Measurements from ENCODE around the gene AFDN. TPM values are rescaled to one million over a fixed set of nuclear protein-coding genes. Genes with fewer than 3 reads are reported as not detected.

The AFDN gene
- total RNA-seq, 1 experiment from 2014 or later = 226 TPM

DNA sequence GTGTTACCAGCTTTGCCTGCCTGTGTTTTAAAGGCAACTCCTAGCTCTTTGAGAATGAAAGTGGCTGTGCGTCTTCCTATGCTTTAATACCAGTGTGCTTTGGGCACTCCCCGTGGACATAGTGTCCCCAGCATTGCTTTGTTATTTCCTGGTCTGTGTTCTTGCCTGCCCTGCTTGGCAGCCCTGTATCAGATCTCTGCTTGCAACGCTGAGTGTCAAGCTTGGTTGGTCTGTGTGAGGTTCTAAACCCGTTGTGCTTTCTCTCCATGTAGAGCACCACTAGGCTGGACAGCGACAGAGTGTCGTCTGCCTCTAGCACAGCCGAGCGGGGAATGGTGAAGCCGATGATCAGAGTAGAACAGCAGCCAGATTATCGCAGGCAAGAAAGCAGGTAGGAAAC lies 80.2 kb downstream of the AFDN start:
- DNase-seq = no peak
- intact Hi-C loops (cut with micrococcal nuclease; ENCODE audit: unreplicated experiment) = loop anchor here (1.0 to 5.0 kb wide), 2 partner anchors 10 to 225 kb away; no protein-coding TSS in a partner anchor
- Mint-ChIP-seq H3K4me1 (ENCODE audit: low read depth, unreplicated experiment) (peaks cover 25% of the 10 kb centered on the region), H3K36me3 (ENCODE audit: insufficient read depth, unreplicated experiment) (peaks cover 44% of the 10 kb centered on the region), H3K27me3 (ENCODE audit: unreplicated experiment) (no peaks in the 10 kb centered on the region), H3K9me3 (ENCODE audit: low read depth, unreplicated experiment) (no peaks in the 10 kb centered on the region), H3K27ac (ENCODE audit: unreplicated experiment) (no peak overlapping the region), H3K4me3 (ENCODE audit: low read depth, unreplicated experiment) (no peak overlapping the region)
- CTCF ChIA-PET = no interaction called here
- no TSS peak for BruUV-seq (replicated peaks)
- TF ChIP-seq, protein P1, sequence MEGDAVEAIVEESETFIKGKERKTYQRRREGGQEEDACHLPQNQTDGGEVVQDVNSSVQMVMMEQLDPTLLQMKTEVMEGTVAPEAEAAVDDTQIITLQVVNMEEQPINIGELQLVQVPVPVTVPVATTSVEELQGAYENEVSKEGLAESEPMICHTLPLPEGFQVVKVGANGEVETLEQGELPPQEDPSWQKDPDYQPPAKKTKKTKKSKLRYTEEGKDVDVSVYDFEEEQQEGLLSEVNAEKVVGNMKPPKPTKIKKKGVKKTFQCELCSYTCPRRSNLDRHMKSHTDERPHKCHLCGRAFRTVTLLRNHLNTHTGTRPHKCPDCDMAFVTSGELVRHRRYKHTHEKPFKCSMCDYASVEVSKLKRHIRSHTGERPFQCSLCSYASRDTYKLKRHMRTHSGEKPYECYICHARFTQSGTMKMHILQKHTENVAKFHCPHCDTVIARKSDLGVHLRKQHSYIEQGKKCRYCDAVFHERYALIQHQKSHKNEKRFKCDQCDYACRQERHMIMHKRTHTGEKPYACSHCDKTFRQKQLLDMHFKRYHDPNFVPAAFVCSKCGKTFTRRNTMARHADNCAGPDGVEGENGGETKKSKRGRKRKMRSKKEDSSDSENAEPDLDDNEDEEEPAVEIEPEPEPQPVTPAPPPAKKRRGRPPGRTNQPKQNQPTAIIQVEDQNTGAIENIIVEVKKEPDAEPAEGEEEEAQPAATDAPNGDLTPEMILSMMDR (IDR thresholded peaks at IDR 0.05; ENCODE audit: unreplicated experiment) = no peak

DNA sequence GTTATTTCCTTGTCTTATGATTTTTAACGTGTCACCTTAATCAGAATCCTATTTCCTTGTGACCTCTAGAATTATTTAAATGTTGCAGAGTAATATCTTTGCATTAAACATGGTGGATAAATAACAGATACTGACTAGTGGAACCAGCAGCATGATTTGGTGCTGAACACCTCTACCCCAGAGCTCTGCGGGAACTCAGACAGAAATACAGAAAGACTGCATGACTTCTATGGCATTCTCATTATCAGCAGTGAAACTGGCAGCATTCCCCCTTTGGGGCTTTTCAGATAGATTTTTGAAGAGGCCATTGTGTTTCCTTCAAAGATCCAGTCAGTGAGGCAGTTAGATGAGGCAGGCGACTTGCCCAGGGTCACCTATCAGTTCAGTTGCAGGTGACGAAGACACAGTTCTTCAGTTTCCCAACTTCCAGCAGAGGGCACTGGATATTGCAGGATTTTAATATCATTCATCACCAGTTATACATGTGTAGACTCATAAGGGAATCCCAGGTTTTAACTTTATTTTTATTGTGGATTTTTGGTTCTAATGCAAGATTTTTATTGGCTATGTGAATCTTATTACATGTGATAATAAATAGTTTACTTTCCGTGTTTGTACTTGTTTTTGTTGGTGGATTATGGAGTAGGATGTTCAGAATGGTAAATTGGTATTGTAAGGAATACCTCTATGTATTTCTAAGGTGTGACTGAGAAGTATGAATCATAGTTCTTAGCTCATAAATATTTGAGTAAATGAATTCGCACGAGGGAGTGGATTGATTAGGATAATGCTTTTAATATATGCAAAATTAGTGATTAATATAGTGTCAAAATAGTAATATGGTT lies 81.3 kb downstream of the AFDN start:
- intact Hi-C loops (cut with micrococcal nuclease; ENCODE audit: unreplicated experiment) = loop anchor here (1.0 to 5.0 kb wide), 3 partner anchors 9 to 224 kb away; no protein-coding TSS in a partner anchor
- CTCF ChIA-PET = interaction anchor here (0.6 to 1.6 kb wide), 3 partner anchors 66 to 225 kb away, joined by 3 to 4 read pairs (median 3); no protein-coding TSS in a partner anchor
- H3K27ac Mint-ChIP-seq (ENCODE audit: unreplicated experiment) = peak overlapping the region; percentile 62
- peaks cover 47% of the 10 kb centered on the region for H3K36me3 Mint-ChIP-seq (ENCODE audit: insufficient read depth, unreplicated experiment)
- H3K9me3 Mint-ChIP-seq (ENCODE audit: low read depth, unreplicated experiment) = no peaks in the 10 kb centered on the region
- peak; percentile 38 for DNase-seq
- no TSS peak for BruUV-seq (replicated peaks)
- H3K4me3 Mint-ChIP-seq (ENCODE audit: low read depth, unreplicated experiment) = no peak overlapping the region
- TF ChIP-seq, protein P1 (IDR thresholded peaks at IDR 0.05; ENCODE audit: unreplicated experiment) = peak; percentile 13
- peaks cover 25% of the 10 kb centered on the region for H3K4me1 Mint-ChIP-seq (ENCODE audit: low read depth, unreplicated experiment)
- no peaks in the 10 kb centered on the region for H3K27me3 Mint-ChIP-seq (ENCODE audit: unreplicated experiment)

DNA sequence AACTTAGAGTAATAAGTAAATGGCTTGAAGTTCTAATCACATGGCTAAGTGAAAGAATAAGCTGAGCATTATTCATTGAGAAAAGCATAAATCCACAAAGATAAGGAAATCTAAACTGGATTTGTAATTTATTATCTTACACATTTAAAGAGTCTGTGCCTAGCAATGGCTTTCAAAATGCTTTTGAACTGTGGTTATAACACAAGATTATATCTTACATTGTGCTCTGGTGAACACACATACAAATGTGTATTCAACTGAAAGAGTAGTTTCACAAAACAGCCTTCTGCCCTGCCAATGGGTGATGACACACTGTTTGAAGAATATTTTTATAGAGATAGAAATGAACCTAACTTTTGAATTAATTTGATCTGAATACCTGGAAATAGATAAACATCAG lies 83.3 kb downstream of the AFDN start:
- BruUV-seq (replicated peaks) = no TSS peak
- H3K27me3 Mint-ChIP-seq (ENCODE audit: unreplicated experiment) = no peaks in the 10 kb centered on the region

DNA sequence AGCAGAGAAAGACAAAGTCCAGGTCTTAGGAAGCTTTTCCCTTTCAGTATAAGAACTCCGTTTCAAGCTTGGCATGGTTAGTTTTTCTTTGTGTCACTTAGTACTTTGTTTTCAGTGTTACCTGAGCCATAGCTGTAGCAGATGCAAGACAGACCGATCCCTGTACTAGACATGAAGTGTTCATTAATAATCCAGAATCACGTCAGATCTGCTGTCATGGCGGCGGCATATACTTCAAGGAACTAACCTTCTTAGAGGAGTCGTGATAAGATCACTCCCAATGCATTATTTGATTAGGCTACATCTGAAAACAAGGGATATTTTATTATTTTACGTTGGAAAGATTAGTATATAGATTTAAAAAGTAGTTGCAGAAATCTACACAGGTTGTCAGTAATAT lies 83.9 kb downstream of the AFDN start:
- intact Hi-C loops (cut with micrococcal nuclease; ENCODE audit: unreplicated experiment) = no loop called here
- CTCF ChIA-PET = no interaction called here

More for the DNA sequence above, 83.3 kb downstream of the AFDN start:
- no peaks in the 10 kb centered on the region for H3K9me3 Mint-ChIP-seq (ENCODE audit: low read depth, unreplicated experiment)
- no peak for DNase-seq
- H3K4me1 Mint-ChIP-seq (ENCODE audit: low read depth, unreplicated experiment) = peaks cover 16% of the 10 kb centered on the region
- H3K4me3 Mint-ChIP-seq (ENCODE audit: low read depth, unreplicated experiment) = no peak overlapping the region
- intact Hi-C loops (cut with micrococcal nuclease; ENCODE audit: unreplicated experiment) = no loop called here
- H3K36me3 Mint-ChIP-seq (ENCODE audit: insufficient read depth, unreplicated experiment) = peaks cover 42% of the 10 kb centered on the region
- CTCF ChIA-PET = no interaction called here
- no peak overlapping the region for H3K27ac Mint-ChIP-seq (ENCODE audit: unreplicated experiment)
- TF ChIP-seq, protein P1 (IDR thresholded peaks at IDR 0.05; ENCODE audit: unreplicated experiment) = no peak

More for the DNA sequence above, 83.9 kb downstream of the AFDN start:
- no TSS peak for BruUV-seq (replicated peaks)
- DNase-seq = no peak
- H3K36me3 Mint-ChIP-seq (ENCODE audit: insufficient read depth, unreplicated experiment) = peaks cover 40% of the 10 kb centered on the region
- peaks cover 16% of the 10 kb centered on the region for H3K4me1 Mint-ChIP-seq (ENCODE audit: low read depth, unreplicated experiment)
- no peak overlapping the region for H3K4me3 Mint-ChIP-seq (ENCODE audit: low read depth, unreplicated experiment)
- no peaks in the 10 kb centered on the region for H3K9me3 Mint-ChIP-seq (ENCODE audit: low read depth, unreplicated experiment)
- TF ChIP-seq, protein P1 (IDR thresholded peaks at IDR 0.05; ENCODE audit: unreplicated experiment) = no peak
- no peak overlapping the region for H3K27ac Mint-ChIP-seq (ENCODE audit: unreplicated experiment)
- no peaks in the 10 kb centered on the region for H3K27me3 Mint-ChIP-seq (ENCODE audit: unreplicated experiment)
